K562 (cell line): ENCODE results near the gene NPFFR1.

Source experiments
- CEBPB ChIP-seq: fragments of 450-650 bp; IDR thresholded peaks from 2 replicates; pipeline ENCODE4 v1.6.1; 2016; ENCODE audit warnings: missing genetic modification characterization, missing compliant biosample characterization
- CHCHD3 ChIP-seq: fragments of 250-450 bp; sonication (Bioruptor Pico); IDR thresholded peaks from 2 replicates; pipeline ENCODE4 v2.1.2; 2022; ENCODE audit warnings: mild to moderate bottlenecking
- FOXA1 ChIP-seq: fragments of 450-650 bp; IDR thresholded peaks from 2 replicates; pipeline ENCODE4 v1.6.1; 2016; ENCODE audit warnings: mild to moderate bottlenecking, borderline replicate concordance
- NR2C1 ChIP-seq, 2 experiments: fragments of 450-650 bp; IDR thresholded peaks; 2 replicates each; pipeline ENCODE4 v1.6.1; 2017; ENCODE audit warnings: mild to moderate bottlenecking in 2 of 2, antibody characterized with exemption in 1 of 2, inconsistent platforms in 1 of 2, missing compliant biosample characterization in 1 of 2, missing genetic modification characterization in 1 of 2
- POLR2AphosphoS5 ChIP-seq: IDR thresholded peaks from 2 replicates; pipeline ENCODE4 v1.6.1; 2011; ENCODE audit warnings: mild to moderate bottlenecking, low read depth, low read length, moderate library complexity; ENCODE audit not compliant: control insufficient read depth, insufficient read depth
- RBBP5 ChIP-seq: fragments of 200-600 bp; sonication (generic); IDR thresholded peaks from 2 replicates; pipeline ENCODE4 v1.6.1; 2012; ENCODE audit warnings: borderline replicate concordance, mild to moderate bottlenecking, low read length, control low read depth, inconsistent platforms; ENCODE audit not compliant: insufficient read depth, poor library complexity, severe bottlenecking
- SMAD3 ChIP-seq: fragments of 450-650 bp; formaldehyde crosslinking; conservative IDR thresholded peaks from 2 replicates; pipeline ENCODE4 v1.4.0; 2020; ENCODE audit warnings: mild to moderate bottlenecking
- TEAD1 ChIP-seq, 2 experiments: fragments of 450-650 bp in 1 of 2; sonication (generic) in 1 of 2; formaldehyde crosslinking; IDR thresholded peaks; 2 replicates each; pipeline versions ENCODE4 v1.4.0 to v1.8.0; 2020 to 2022; ENCODE audit warnings: mild to moderate bottlenecking in 2 of 2, missing genetic modification reagents in 1 of 2
- ZNF121 ChIP-seq: sonication (generic); formaldehyde crosslinking; conservative IDR thresholded peaks from 2 replicates; pipeline ENCODE4 v1.8.0; 2022; ENCODE audit warnings: missing genetic modification reagents
- TF ChIP-seq, protein P1 (sequence below): fragments of 450-650 bp; IDR thresholded peaks from 2 replicates; pipeline ENCODE4 v1.6.1; 2014; ENCODE audit warnings: low read depth, mild to moderate bottlenecking, moderate library complexity, borderline replicate concordance
- TF ChIP-seq, protein P2 (sequence below): sonication (generic); formaldehyde crosslinking; IDR thresholded peaks from 2 replicates; pipeline ENCODE4 v1.8.1; 2023; ENCODE audit warnings: mild to moderate bottlenecking, missing genetic modification reagents
- TF ChIP-seq, protein P3 (sequence below): sonication (generic); formaldehyde crosslinking; IDR thresholded peaks from 2 replicates; pipeline ENCODE4 v1.9.0; 2022; ENCODE audit warnings: mild to moderate bottlenecking, missing genetic modification reagents
- TF ChIP-seq, protein P4 (sequence below): fragments of 200-800 bp; sonication (Bioruptor generic); IDR thresholded peaks from 2 replicates; pipeline ENCODE4 v1.6.1; 2017; ENCODE audit warnings: missing genetic modification characterization, missing compliant biosample characterization
- TF ChIP-seq, protein P5 (sequence below), 3 experiments: IDR thresholded peaks in 2 of 3; conservative IDR thresholded peaks in 1 of 3; 2 replicates each; pipeline ENCODE4 v1.5.1; 2011 to 2012; ENCODE audit warnings: low read length in 3 of 3, mild to moderate bottlenecking in 3 of 3, control low read depth in 2 of 3, improper control_type of control experiment in 1 of 3, inconsistent platforms in 1 of 3, low read depth in 1 of 3, mixed read lengths in 1 of 3, moderate library complexity in 1 of 3; ENCODE audit not compliant: insufficient read depth in 2 of 3

DNA sequence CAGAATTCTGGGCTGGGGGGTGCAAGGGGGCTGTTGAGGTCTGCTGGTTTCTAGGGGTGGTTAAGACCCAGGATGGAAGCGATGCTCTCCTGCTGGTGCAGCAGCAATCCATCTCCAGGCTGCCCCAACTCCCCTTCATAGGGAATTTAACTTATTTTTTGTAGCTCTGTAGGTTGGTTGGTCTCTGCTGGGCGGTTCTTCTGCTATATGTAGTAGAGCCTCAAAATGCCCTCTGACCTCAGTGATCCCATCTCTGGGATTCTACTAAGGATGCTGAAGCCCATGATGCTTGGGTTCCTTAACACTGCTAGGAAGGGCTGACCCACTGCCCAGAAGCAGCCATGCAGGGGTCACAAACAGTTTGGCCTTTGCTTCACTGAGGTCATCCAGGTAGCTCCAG lies 49.5 kb upstream of the NPFFR1 start:
- TF ChIP-seq, protein P1, sequence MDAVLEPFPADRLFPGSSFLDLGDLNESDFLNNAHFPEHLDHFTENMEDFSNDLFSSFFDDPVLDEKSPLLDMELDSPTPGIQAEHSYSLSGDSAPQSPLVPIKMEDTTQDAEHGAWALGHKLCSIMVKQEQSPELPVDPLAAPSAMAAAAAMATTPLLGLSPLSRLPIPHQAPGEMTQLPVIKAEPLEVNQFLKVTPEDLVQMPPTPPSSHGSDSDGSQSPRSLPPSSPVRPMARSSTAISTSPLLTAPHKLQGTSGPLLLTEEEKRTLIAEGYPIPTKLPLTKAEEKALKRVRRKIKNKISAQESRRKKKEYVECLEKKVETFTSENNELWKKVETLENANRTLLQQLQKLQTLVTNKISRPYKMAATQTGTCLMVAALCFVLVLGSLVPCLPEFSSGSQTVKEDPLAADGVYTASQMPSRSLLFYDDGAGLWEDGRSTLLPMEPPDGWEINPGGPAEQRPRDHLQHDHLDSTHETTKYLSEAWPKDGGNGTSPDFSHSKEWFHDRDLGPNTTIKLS: no peak
- TF ChIP-seq CEBPB (tag) (no peak), TEAD1 (CRISPR knock-in tag; IDR thresholded peaks at IDR 0.05) (no peak), SMAD3 (CRISPR knock-in tag) (no peak), RBBP5 (no peak), CHCHD3 (CRISPR knock-in tag) (no peak), ZNF121 (CRISPR knock-in tag) (no peak), POLR2AphosphoS5 (no peak), NR2C1 (IDR thresholded peaks at IDR 0.05) (no peak), NR2C1 (tag; IDR thresholded peaks at IDR 0.05) (no peak), FOXA1 (no peak)
- TF ChIP-seq, protein P2, sequence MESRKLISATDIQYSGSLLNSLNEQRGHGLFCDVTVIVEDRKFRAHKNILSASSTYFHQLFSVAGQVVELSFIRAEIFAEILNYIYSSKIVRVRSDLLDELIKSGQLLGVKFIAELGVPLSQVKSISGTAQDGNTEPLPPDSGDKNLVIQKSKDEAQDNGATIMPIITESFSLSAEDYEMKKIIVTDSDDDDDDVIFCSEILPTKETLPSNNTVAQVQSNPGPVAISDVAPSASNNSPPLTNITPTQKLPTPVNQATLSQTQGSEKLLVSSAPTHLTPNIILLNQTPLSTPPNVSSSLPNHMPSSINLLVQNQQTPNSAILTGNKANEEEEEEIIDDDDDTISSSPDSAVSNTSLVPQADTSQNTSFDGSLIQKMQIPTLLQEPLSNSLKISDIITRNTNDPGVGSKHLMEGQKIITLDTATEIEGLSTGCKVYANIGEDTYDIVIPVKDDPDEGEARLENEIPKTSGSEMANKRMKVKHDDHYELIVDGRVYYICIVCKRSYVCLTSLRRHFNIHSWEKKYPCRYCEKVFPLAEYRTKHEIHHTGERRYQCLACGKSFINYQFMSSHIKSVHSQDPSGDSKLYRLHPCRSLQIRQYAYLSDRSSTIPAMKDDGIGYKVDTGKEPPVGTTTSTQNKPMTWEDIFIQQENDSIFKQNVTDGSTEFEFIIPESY (CRISPR knock-in tag): no peak
- TF ChIP-seq, protein P3, sequence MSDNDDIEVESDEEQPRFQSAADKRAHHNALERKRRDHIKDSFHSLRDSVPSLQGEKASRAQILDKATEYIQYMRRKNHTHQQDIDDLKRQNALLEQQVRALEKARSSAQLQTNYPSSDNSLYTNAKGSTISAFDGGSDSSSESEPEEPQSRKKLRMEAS (CRISPR knock-in tag): no peak
- TF ChIP-seq, protein P4, sequence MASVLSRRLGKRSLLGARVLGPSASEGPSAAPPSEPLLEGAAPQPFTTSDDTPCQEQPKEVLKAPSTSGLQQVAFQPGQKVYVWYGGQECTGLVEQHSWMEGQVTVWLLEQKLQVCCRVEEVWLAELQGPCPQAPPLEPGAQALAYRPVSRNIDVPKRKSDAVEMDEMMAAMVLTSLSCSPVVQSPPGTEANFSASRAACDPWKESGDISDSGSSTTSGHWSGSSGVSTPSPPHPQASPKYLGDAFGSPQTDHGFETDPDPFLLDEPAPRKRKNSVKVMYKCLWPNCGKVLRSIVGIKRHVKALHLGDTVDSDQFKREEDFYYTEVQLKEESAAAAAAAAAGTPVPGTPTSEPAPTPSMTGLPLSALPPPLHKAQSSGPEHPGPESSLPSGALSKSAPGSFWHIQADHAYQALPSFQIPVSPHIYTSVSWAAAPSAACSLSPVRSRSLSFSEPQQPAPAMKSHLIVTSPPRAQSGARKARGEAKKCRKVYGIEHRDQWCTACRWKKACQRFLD (CRISPR knock-in tag): no peak
- TF ChIP-seq, protein P5, sequence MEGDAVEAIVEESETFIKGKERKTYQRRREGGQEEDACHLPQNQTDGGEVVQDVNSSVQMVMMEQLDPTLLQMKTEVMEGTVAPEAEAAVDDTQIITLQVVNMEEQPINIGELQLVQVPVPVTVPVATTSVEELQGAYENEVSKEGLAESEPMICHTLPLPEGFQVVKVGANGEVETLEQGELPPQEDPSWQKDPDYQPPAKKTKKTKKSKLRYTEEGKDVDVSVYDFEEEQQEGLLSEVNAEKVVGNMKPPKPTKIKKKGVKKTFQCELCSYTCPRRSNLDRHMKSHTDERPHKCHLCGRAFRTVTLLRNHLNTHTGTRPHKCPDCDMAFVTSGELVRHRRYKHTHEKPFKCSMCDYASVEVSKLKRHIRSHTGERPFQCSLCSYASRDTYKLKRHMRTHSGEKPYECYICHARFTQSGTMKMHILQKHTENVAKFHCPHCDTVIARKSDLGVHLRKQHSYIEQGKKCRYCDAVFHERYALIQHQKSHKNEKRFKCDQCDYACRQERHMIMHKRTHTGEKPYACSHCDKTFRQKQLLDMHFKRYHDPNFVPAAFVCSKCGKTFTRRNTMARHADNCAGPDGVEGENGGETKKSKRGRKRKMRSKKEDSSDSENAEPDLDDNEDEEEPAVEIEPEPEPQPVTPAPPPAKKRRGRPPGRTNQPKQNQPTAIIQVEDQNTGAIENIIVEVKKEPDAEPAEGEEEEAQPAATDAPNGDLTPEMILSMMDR (IDR thresholded peaks at IDR 0.05 in 2 of 3, conservative IDR thresholded peaks at IDR 0.05 in 1 of 3; ENCODE audit: insufficient read depth in 2 of 3, low read depth in 1 of 3, low read length in 3 of 3): no peak
